ENCODE results near the gene APOA5. TPM values are rescaled to one million over a fixed set of nuclear protein-coding genes. Genes with fewer than 3 reads are reported as not detected.

The APOA5 gene
- total and polyA plus RNA-seq, 2 of the 13 experiments (the other 11 are each of a cell fraction or from before 2014, with no cell fraction given): 44.0 to 49.1 TPM

GRCh38 chr11:116828632-116829524 lies 37.2 kb upstream of the APOA5 start (continued):
- TF ChIP-seq FOXK1 (CRISPR knock-in tag; IDR thresholded peaks at IDR 0.05; ENCODE audit: borderline replicate concordance, low read depth) (peak; percentile 63; the same call in 1 of the 2 replicates), ZNF296 (CRISPR knock-in tag; conservative IDR thresholded peaks at IDR 0.05) (no peak), PCBP2 (optimal IDR thresholded peaks at IDR 0.05; ENCODE audit: low read depth, low read length, poor library complexity, severe bottlenecking) (no peak), ETV5 (CRISPR knock-in tag; IDR thresholded peaks at IDR 0.05; ENCODE audit: borderline replicate concordance) (peak; percentile 80), ZBTB8A (CRISPR knock-in tag; IDR thresholded peaks at IDR 0.05; ENCODE audit: borderline replicate concordance, low read depth) (no peak), ZNF263 (CRISPR knock-in tag; IDR thresholded peaks at IDR 0.05) (peak; percentile 53), NONO (IDR thresholded peaks at IDR 0.05) (no peak), NONO (CRISPR knock-in tag; conservative IDR thresholded peaks at IDR 0.05) (peak; percentile 82), ZNF124 (CRISPR knock-in tag; IDR thresholded peaks at IDR 0.05) (no peak; the same call in 1 of the 2 replicates), FOXA1 (IDR thresholded peaks at IDR 0.05) (no peak), FOXA1 (CRISPR knock-in tag; IDR thresholded peaks at IDR 0.05) (no peak), MXD1 (CRISPR knock-in tag; IDR thresholded peaks at IDR 0.05) (no peak), ARID2 (CRISPR knock-in tag; IDR thresholded peaks at IDR 0.05; ENCODE audit: borderline replicate concordance) (peak; percentile 29; the same call in 1 of the 2 replicates), KAT8 (CRISPR knock-in tag; IDR thresholded peaks at IDR 0.05) (peak; percentile 57; the same call in 1 of the 2 replicates), RARA (CRISPR knock-in tag; IDR thresholded peaks at IDR 0.05) (peak; percentile 95), PTBP1 (IDR thresholded peaks at IDR 0.05; ENCODE audit: low read depth, low read length, poor library complexity, severe bottlenecking) (no peak), NR3C1 (CRISPR knock-in tag; IDR thresholded peaks at IDR 0.05) (no peak), GATA4 (IDR thresholded peaks at IDR 0.05; ENCODE audit: borderline replicate concordance, low read depth) (peak; percentile 91), STAG1 (CRISPR knock-in tag; IDR thresholded peaks at IDR 0.05) (peak; percentile 54; the same call in 1 of the 2 replicates), PRMT3 (CRISPR knock-in tag; IDR thresholded peaks at IDR 0.05; ENCODE audit: borderline replicate concordance, low read depth) (no peak), NKX3-1 (CRISPR knock-in tag; IDR thresholded peaks at IDR 0.05) (no peak), ZNF704 (CRISPR knock-in tag; IDR thresholded peaks at IDR 0.05; ENCODE audit: borderline replicate concordance) (no peak), NR2C2 (CRISPR knock-in tag; IDR thresholded peaks at IDR 0.05; ENCODE audit: borderline replicate concordance) (peak; percentile 37), SNAI1 (CRISPR knock-in tag; IDR thresholded peaks at IDR 0.05; ENCODE audit: borderline replicate concordance) (no peak)
- TF ChIP-seq, protein P1, sequence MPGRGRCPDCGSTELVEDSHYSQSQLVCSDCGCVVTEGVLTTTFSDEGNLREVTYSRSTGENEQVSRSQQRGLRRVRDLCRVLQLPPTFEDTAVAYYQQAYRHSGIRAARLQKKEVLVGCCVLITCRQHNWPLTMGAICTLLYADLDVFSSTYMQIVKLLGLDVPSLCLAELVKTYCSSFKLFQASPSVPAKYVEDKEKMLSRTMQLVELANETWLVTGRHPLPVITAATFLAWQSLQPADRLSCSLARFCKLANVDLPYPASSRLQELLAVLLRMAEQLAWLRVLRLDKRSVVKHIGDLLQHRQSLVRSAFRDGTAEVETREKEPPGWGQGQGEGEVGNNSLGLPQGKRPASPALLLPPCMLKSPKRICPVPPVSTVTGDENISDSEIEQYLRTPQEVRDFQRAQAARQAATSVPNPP (CRISPR knock-in tag; IDR thresholded peaks at IDR 0.05): no peak; the same call in 1 of the 2 replicates
- TF ChIP-seq, protein P2, sequence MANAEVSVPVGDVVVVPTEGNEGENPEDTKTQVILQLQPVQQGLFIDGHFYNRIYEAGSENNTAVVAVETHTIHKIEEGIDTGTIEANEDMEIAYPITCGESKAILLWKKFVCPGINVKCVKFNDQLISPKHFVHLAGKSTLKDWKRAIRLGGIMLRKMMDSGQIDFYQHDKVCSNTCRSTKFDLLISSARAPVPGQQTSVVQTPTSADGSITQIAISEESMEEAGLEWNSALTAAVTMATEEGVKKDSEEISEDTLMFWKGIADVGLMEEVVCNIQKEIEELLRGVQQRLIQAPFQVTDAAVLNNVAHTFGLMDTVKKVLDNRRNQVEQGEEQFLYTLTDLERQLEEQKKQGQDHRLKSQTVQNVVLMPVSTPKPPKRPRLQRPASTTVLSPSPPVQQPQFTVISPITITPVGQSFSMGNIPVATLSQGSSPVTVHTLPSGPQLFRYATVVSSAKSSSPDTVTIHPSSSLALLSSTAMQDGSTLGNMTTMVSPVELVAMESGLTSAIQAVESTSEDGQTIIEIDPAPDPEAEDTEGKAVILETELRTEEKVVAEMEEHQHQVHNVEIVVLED (CRISPR knock-in tag; IDR thresholded peaks at IDR 0.05; ENCODE audit: borderline replicate concordance): no peak

Measured in HepG2 (cell line).